ENCODE results near the gene KLC1. TPM values are rescaled to one million over a fixed set of nuclear protein-coding genes. Genes with fewer than 3 reads are reported as not detected.
A peak's percentile ranks its signal among the peaks of the same experiment; 100 is the strongest.

The KLC1 gene
- total RNA-seq, 1 experiment from 2014 or later: 216 TPM

- TF ChIP-seq, protein P1, sequence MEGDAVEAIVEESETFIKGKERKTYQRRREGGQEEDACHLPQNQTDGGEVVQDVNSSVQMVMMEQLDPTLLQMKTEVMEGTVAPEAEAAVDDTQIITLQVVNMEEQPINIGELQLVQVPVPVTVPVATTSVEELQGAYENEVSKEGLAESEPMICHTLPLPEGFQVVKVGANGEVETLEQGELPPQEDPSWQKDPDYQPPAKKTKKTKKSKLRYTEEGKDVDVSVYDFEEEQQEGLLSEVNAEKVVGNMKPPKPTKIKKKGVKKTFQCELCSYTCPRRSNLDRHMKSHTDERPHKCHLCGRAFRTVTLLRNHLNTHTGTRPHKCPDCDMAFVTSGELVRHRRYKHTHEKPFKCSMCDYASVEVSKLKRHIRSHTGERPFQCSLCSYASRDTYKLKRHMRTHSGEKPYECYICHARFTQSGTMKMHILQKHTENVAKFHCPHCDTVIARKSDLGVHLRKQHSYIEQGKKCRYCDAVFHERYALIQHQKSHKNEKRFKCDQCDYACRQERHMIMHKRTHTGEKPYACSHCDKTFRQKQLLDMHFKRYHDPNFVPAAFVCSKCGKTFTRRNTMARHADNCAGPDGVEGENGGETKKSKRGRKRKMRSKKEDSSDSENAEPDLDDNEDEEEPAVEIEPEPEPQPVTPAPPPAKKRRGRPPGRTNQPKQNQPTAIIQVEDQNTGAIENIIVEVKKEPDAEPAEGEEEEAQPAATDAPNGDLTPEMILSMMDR (IDR thresholded peaks at IDR 0.05; ENCODE audit: unreplicated experiment): no peak
- Mint-ChIP-seq H3K36me3 (ENCODE audit: insufficient read depth, unreplicated experiment) (peaks cover 18% of the 10 kb centered on the region), H3K4me1 (ENCODE audit: insufficient read depth, unreplicated experiment) (peaks cover 9% of the 10 kb centered on the region), H3K27ac (ENCODE audit: low read depth, unreplicated experiment) (peak overlapping the region; percentile 89), H3K4me3 (ENCODE audit: unreplicated experiment) (peak overlapping the region; percentile 83), H3K9me3 (ENCODE audit: unreplicated experiment) (no peaks in the 10 kb centered on the region), H3K27me3 (ENCODE audit: insufficient read depth, unreplicated experiment) (no peaks in the 10 kb centered on the region)
- peak; percentile 85 for DNase-seq (ENCODE audit: unreplicated experiment)
- POLR2A ChIA-PET: interaction anchor here (0.6 to 4.1 kb wide), 10 partner anchors 23 to 244 kb away, joined by 3 to 63 read pairs (median 4); partner anchors contain the start of genes BAG5, COA8, XRCC3 and ZFYVE21
- CTCF ChIA-PET: interaction anchor here (0.6 kb wide), 1 partner anchor 141 kb away, joined by 4 read pairs; no protein-coding TSS in a partner anchor
- no TSS peak for BruUV-seq (replicated peaks)
- intact Hi-C loops (cut with micrococcal nuclease): loop anchor here (2.0 to 10.0 kb wide), 2 partner anchors 51 to 87 kb away; partner anchors contain the start of genes XRCC3 and ZFYVE21
Measured at GRCh38 chr14:103628221-103628683, 759 bp upstream of the KLC1 start.

DNA sequence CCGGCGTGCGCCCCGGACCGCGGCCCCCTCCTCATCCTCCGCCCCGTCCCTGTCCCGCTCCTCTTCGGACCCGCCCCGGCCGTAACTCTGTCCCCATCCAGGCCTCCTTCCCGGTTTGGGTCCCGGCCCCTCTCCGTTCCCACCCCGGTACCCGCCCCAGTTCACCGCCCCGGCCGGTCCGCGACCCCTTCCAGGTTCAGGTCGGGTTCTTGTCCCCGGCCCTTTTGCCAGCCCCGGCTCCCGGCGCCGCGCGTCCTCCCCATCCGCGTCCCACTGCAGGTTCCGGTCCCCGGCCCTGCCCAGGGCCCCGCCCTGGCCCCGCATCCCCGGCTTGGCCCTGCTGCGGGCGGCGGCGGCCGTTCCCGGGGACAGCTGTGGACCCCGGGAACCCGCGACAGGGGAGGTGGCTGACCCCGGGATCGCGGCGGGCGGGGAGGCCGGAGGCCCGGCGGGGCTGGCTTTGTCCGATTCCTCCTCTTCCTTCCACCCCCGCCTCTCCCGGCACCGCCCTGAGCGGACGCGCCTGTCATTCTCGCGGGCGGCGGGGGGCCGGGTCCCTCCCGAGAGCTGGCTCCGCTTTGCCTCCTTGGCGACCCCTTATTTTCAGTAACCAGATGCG, 601 bp downstream of the KLC1 start:
- ChIA-PET POLR2A (interaction anchor here (0.6 to 4.1 kb wide), 12 partner anchors 10 to 327 kb away, joined by 3 to 63 read pairs (median 4); partner anchors contain the start of genes BAG5 and COA8), CTCF (interaction anchor here (0.7 kb wide), 1 partner anchor 54 kb away, joined by 3 read pairs; no protein-coding TSS in a partner anchor)
- H3K36me3 Mint-ChIP-seq (ENCODE audit: insufficient read depth, unreplicated experiment): peaks cover 32% of the 10 kb centered on the region
- H3K27me3 Mint-ChIP-seq (ENCODE audit: insufficient read depth, unreplicated experiment): no peaks in the 10 kb centered on the region
- BruUV-seq (replicated peaks): no TSS peak
- TF ChIP-seq, protein P1 (IDR thresholded peaks at IDR 0.05; ENCODE audit: unreplicated experiment): no peak
- intact Hi-C loops (cut with micrococcal nuclease): loop anchor here (2.0 to 10.0 kb wide), 2 partner anchors 53 to 85 kb away; partner anchors contain the start of genes XRCC3 and ZFYVE21
- peak overlapping the region; percentile 83 for H3K4me3 Mint-ChIP-seq (ENCODE audit: unreplicated experiment)
- H3K9me3 Mint-ChIP-seq (ENCODE audit: unreplicated experiment): no peaks in the 10 kb centered on the region
- DNase-seq (ENCODE audit: unreplicated experiment): peak; percentile 36
- peaks cover 20% of the 10 kb centered on the region for H3K4me1 Mint-ChIP-seq (ENCODE audit: insufficient read depth, unreplicated experiment)
- H3K27ac Mint-ChIP-seq (ENCODE audit: low read depth, unreplicated experiment): peak overlapping the region; percentile 54

DNA sequence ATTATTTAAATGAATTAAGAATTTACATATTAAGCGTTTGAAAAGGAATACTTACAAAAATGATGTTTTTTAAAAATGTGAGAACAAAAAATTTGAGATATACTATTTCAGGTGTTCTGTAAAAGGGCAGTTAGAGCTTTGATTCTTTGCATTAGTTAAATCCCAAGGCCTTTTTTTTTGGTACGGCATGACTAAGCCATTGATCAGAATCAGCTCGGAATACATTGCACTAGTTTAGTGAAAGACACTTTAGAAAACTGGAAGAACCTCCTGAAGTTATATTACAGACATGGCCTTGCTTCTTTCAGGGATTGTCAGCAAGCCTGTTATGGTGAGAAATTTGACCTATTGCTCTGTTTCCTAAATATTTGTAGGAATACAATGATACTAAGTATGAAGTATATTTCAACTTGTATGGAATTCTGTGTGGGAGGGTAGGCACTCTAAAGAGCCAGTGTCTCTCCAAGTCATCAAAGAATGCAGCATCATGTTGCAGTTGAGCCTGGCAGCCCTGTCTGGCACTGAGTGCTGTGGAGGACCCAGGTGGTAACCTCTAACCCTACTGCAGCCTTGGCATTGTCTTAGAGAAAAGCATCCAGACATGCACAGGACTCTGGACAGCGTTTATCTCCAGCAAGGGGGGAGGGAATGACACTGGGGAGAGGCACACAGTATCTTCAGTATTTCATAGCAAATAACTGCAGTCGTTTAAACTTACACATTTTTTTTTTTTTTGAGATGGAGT, 1.5 kb downstream of the KLC1 start:
- intact Hi-C loops (cut with micrococcal nuclease): no loop called here
- Mint-ChIP-seq H3K9me3 (ENCODE audit: unreplicated experiment) (no peaks in the 10 kb centered on the region), H3K27me3 (ENCODE audit: insufficient read depth, unreplicated experiment) (no peaks in the 10 kb centered on the region), H3K4me1 (ENCODE audit: insufficient read depth, unreplicated experiment) (peaks cover 16% of the 10 kb centered on the region), H3K36me3 (ENCODE audit: insufficient read depth, unreplicated experiment) (peaks cover 32% of the 10 kb centered on the region), H3K4me3 (ENCODE audit: unreplicated experiment) (peak overlapping the region; percentile 83), H3K27ac (ENCODE audit: low read depth, unreplicated experiment) (peak overlapping the region; percentile 54)
- ChIA-PET CTCF (interaction anchor here (0.7 kb wide), 1 partner anchor 55 kb away, joined by 3 read pairs; no protein-coding TSS in a partner anchor), POLR2A (interaction anchor here (0.6 to 4.1 kb wide), 8 partner anchors 9 to 326 kb away, joined by 3 to 63 read pairs (median 4); partner anchors contain the start of genes BAG5 and COA8)
- no peak for DNase-seq (ENCODE audit: unreplicated experiment)
- BruUV-seq (replicated peaks): TSS peak; percentile 67
- TF ChIP-seq, protein P1 (IDR thresholded peaks at IDR 0.05; ENCODE audit: unreplicated experiment): no peak

DNA sequence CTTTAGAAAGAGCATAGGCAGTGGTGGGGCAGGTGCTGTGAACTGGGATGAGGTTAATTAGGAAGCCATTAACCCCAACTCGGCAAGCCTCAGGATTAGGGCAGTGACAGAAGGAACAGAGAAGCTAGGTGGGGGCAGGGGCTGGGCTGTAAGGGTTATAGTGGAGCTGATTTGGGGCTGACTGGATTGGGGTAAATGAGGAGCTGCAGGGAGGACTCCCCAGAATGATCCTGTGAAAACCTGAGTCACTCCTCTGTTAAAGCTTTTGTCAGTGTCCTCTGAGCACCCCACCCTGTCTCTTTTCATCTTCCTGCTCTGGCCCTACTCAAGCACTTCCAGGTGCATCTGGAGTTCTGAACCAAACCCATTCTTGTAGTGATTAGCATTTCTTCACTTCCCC, 4.4 kb downstream of the KLC1 start:
- no peak for DNase-seq (ENCODE audit: unreplicated experiment)
- CTCF ChIA-PET: no interaction called here
- Mint-ChIP-seq H3K9me3 (ENCODE audit: unreplicated experiment) (no peaks in the 10 kb centered on the region), H3K4me3 (ENCODE audit: unreplicated experiment) (no peak overlapping the region), H3K27me3 (ENCODE audit: insufficient read depth, unreplicated experiment) (no peaks in the 10 kb centered on the region), H3K27ac (ENCODE audit: low read depth, unreplicated experiment) (peak overlapping the region; percentile 57), H3K4me1 (ENCODE audit: insufficient read depth, unreplicated experiment) (peaks cover 18% of the 10 kb centered on the region), H3K36me3 (ENCODE audit: insufficient read depth, unreplicated experiment) (peaks cover 56% of the 10 kb centered on the region)
- intact Hi-C loops (cut with micrococcal nuclease): no loop called here
- no TSS peak for BruUV-seq (replicated peaks)
- TF ChIP-seq, protein P1 (IDR thresholded peaks at IDR 0.05; ENCODE audit: unreplicated experiment): no peak
- POLR2A ChIA-PET: interaction anchor here (0.7 kb wide), 1 partner anchor 610 kb away, joined by 3 read pairs; no protein-coding TSS in a partner anchor

All from MCF 10A (cell line).